BJ (cell line): ENCODE results near the gene FGF10. TPM values are rescaled to one million over a fixed set of nuclear protein-coding genes. Genes with fewer than 3 reads are reported as not detected.

ENCODE experiments used
- CTCF ChIA-PET: fragments of 350-600 bp; formaldehyde crosslinking; extraction: SDS; loops from one replicate; lab custom pipeline; 2021; ENCODE audit warnings: antibody characterized with exemption, inconsistent platforms; lab: Yijun Ruan, JAX
- POLR2A ChIA-PET: fragments of 300-600 bp; sonication (Branson Sonifier 250); formaldehyde crosslinking; extraction: SDS; loops from one replicate; lab custom pipeline; 2021; ENCODE audit warnings: antibody characterized with exemption; lab: Charles Lee
- DNase-seq: peaks from one replicate; pipeline ENCODE4 v3.0.0-alpha.2; 2011; ENCODE audit warnings: low read depth
- H3K27me3 ChIP-seq: 2 replicates; pipeline ENCODE4 v1.6.0; 2011; ENCODE audit warnings: low read length; ENCODE audit not compliant: control insufficient read depth, insufficient read depth
- H3K36me3 ChIP-seq: 2 replicates; pipeline ENCODE4 v1.5.1; 2011; ENCODE audit warnings: low read length; ENCODE audit not compliant: control insufficient read depth, insufficient read depth
- H3K4me3 ChIP-seq: 2 replicates; pipeline ENCODE4 v1.5.1; 2011; ENCODE audit warnings: low read depth, mild to moderate bottlenecking, control low read depth, low read length
- polyA plus RNA-seq: library from polyadenylated mRNA; depleted of rRNA; stranded (reverse); fragments of >200 nt; gene quantifications from 2 replicates; pipeline ENCODE4 v1.2.3, GENCODE V29; 2011
- TF ChIP-seq, protein P1 (sequence below): IDR thresholded peaks from 2 replicates; pipeline ENCODE4 v1.5.1; 2011; ENCODE audit warnings: low read depth, mild to moderate bottlenecking, control low read depth, inconsistent platforms, low read length, moderate library complexity; ENCODE audit not compliant: insufficient read depth

FGF10 gene
- polyA plus RNA-seq, 1 experiment, result not detected

DNA sequence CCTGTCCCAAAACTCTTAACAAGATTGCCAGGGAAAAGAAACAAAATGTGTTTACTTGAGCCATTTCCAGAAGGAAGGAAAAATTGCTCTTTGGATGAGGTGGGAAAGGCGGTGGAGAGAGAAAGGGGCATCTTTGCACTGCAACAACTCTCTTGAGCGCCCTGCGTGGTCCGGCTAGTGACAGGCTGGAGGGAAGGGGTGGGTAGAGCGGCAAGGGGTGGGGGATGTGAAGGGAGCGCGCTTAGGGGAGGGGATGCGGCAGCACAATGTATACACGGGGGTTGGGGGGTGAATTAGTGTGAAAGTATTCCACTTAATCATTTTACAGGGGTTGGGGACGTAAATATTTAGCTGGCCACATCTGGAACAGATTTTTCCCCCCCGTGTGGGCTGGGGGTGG is 1.3 kb downstream of the FGF10 start:
- CTCF ChIA-PET, result no interaction called here
- POLR2A ChIA-PET, result interaction anchor here (0.6 kb wide), 1 partner anchor 73 kb away, joined by 3 read pairs; no protein-coding TSS in a partner anchor
- Histone ChIP-seq H3K4me3 (no peak overlapping the region), H3K36me3 (no peaks in the 10 kb centered on the region), H3K27me3 (peaks cover 18% of the 10 kb centered on the region)
- DNase-seq, result no peak
- TF ChIP-seq, protein P1, sequence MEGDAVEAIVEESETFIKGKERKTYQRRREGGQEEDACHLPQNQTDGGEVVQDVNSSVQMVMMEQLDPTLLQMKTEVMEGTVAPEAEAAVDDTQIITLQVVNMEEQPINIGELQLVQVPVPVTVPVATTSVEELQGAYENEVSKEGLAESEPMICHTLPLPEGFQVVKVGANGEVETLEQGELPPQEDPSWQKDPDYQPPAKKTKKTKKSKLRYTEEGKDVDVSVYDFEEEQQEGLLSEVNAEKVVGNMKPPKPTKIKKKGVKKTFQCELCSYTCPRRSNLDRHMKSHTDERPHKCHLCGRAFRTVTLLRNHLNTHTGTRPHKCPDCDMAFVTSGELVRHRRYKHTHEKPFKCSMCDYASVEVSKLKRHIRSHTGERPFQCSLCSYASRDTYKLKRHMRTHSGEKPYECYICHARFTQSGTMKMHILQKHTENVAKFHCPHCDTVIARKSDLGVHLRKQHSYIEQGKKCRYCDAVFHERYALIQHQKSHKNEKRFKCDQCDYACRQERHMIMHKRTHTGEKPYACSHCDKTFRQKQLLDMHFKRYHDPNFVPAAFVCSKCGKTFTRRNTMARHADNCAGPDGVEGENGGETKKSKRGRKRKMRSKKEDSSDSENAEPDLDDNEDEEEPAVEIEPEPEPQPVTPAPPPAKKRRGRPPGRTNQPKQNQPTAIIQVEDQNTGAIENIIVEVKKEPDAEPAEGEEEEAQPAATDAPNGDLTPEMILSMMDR, result no peak

DNA sequence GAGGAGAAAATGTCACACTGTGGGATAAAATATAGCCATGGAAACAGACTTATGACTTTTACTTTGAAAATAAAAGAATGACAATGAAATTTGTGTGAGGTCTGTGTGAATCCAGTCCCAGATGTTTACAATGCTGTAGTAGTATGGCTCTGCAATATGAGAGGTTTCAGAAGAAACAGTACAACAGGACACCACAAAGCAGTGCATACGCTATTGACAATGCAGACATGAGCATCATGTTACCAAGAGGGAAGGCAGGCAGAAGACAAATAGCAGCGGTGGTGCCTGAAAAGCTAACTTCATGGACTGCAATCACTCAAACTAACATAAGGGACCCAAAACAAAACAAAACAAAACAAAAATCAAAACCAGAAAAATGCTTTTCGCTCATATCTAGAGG is 1.8 kb downstream of the FGF10 start:
- ChIA-PET POLR2A (no interaction called here), CTCF (no interaction called here)
- peaks cover 18% of the 10 kb centered on the region for H3K27me3 ChIP-seq
- TF ChIP-seq, protein P1, result no peak
- no peak overlapping the region for H3K4me3 ChIP-seq
- H3K36me3 ChIP-seq, result no peaks in the 10 kb centered on the region
- DNase-seq, result no peak

DNA sequence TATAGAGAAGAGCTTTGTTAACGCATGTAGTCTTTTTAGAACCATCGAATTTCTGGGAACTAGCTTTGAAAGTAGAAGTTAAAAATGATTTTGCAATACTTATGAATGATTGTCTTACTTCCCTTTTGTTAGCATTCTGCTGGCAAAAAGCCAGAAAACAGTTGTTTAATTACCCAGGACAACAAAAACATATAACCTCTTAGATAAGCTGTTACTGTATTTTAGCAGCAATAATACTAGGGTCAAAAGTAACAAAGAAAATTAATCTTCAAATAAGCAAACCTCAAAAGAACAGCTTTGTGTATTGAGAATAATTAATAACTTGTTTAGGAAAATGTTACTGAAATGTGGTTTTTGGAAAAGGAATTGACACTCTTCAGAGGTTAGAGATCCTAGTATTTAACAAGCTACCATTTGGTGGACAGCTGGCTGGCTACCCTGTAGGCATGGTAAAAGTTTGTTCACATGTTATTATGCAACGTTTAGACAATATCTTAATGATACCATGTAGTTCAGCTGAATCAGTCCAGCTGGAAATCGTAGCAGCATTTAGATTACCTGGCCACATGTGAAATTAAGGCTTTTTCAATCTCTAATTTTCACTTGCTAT is 3.8 kb downstream of the FGF10 start:
- POLR2A ChIA-PET, result no interaction called here
- DNase-seq, result no peak
- H3K27me3 ChIP-seq, result peaks cover 16% of the 10 kb centered on the region
- CTCF ChIA-PET, result interaction anchor here (1.2 kb wide), 1 partner anchor 19 kb away, joined by 3 read pairs; no protein-coding TSS in a partner anchor
- no peak overlapping the region for H3K4me3 ChIP-seq
- TF ChIP-seq, protein P1, result no peak
- no peaks in the 10 kb centered on the region for H3K36me3 ChIP-seq

DNA sequence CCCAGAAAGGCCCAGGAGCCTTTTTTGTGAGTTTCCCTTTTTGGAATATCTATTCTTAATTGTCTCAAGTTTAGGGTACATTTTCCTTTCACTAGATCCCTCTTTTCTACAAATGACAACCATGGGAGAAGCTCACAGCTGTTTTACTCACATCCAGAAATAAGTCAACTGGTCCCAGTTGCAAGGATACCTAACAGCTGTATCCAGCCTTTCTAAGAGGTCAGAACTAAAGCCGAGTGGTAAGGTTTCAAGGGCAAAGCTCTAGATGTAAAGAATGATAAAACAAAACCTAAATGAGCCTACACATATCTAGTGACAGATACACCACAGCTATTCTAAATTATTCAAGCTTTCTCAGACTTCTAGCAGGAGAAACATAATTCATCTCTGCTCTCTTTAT is 4.4 kb downstream of the FGF10 start:
- H3K27me3 ChIP-seq, result peaks cover 15% of the 10 kb centered on the region
- CTCF ChIA-PET, result interaction anchor here (1.2 kb wide), 1 partner anchor 20 kb away, joined by 3 read pairs; no protein-coding TSS in a partner anchor
- no peaks in the 10 kb centered on the region for H3K36me3 ChIP-seq
- POLR2A ChIA-PET, result no interaction called here
- no peak for DNase-seq
- no peak overlapping the region for H3K4me3 ChIP-seq
- TF ChIP-seq, protein P1, result no peak

DNA sequence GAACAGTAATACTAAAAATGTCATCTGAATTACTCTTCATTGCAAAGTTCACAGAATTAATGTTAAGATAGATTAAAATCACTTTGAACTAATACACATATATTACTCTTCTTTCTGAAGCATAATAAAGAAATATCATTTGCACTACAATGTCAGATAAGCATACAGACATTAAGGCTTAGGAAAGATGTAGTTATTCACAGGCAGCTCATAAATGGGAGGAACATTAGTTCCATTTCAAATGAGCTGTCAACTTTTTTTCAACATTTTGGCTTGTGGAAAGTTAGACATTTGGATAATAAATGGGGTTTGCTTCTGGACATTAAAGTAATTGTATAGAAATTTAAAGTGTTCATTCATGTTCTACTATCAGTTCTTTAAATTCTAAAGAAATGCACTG is 6.3 kb downstream of the FGF10 start:
- TF ChIP-seq, protein P1, result no peak
- peaks cover 3% of the 10 kb centered on the region; the same call in 1 of the 2 replicates for H3K27me3 ChIP-seq
- DNase-seq, result no peak
- POLR2A ChIA-PET, result no interaction called here
- H3K4me3 ChIP-seq, result no peak overlapping the region
- H3K36me3 ChIP-seq, result no peaks in the 10 kb centered on the region
- CTCF ChIA-PET, result no interaction called here
